HG02938 (cell line): ENCODE measurements around the gene NDUFAF8.

ENCODE experiments used
- ATAC-seq: cut with Tn5 transposase; IDR thresholded peaks from one replicate; pipeline ENCODE4 v1.9.1; 2021; ENCODE audit warnings: mild to moderate bottlenecking, moderate library complexity; ENCODE audit not compliant: unreplicated experiment

NDUFAF8 gene

DNA sequence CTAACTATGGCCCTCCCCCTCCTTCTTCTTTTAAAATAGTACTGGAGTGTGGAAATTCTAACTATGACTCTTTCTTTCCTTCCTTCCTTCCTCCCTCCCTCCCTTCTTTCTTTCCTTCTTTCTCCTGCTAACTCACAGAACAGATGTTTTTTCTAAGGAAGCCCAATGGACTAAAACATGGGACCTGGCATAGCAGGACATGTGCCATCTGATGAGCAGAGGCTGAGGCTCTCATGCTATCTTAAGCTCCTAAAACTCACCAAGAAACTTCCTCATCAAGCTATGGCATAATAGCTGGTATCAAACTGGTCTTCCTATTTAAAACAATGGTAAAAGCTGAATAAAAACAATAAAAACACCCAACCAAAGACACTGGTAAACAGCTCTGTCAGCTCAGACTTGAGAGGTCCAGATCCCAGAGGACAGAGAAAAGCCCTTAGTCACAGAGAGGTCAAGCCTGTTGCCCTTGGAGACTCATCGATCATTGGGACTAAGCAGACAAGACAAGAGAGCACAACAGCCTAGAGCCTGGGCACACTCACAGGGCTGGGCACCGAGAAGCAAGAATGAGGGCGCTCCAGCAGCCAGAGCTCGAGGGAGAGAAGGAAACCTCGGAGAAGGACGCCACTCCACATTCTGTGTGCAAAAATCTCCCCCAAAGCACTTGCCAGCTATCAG lies 28.4 kb downstream of the NDUFAF8 start:
- no peak for ATAC-seq

DNA sequence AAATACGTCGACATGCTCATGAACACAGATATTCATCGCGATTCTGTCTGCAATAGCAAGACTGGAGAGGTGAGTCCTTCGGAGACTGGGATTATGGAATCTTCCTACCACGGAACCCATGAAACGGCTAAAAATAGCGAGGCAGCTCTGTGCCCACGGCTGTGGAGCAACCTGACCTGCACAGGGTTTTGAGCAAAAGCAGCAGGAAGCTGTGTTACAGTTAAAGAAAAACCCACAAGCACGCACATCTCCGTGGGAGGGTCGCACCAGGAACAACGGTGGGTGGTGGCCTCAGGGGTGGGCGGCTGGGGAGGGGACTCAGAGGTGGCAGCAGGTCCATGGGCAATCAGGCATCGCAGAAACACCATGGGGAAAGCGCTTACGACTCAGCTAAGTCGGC lies 31.2 kb downstream of the NDUFAF8 start:
- ATAC-seq = no peak

DNA sequence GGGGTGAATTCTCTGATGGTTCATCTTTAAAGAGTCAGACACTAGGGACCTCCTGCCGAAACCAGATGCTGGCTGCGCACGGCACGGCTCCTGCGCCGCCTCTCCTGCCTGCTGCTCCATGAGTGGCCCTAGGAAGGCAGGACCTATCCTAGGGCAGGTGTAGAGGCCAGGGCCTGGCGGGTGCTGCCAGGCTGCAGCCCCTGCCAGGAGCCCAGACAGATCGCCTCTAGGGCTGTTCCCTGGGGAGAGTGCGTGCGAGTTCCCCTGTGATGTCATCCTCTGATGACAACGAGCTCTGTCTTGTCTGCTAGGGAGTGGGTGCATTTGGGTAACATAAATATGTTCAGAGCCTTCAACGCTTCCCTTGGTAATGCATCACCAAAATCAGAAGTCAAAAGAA lies 32.1 kb downstream of the NDUFAF8 start:
- ATAC-seq = no peak

DNA sequence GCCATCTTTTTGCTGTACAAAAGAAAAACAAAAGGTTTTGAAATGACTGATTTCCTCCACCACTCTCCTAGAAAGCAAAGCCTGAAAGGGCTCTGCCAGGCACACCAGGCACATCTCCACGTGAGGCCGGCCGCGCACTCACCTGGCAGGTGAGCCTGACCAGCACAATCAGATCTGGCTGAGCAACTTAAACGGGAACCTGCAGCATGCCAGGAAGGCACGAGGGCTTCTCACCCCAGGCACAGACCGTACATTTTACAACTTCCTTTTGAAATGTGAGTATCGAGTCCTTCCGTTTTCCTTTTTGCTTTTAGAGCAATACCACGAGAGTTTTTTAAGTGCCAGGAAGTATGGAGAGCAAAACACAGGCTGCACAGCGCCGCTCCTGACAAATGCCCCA lies 33.5 kb downstream of the NDUFAF8 start:
- no peak for ATAC-seq

DNA sequence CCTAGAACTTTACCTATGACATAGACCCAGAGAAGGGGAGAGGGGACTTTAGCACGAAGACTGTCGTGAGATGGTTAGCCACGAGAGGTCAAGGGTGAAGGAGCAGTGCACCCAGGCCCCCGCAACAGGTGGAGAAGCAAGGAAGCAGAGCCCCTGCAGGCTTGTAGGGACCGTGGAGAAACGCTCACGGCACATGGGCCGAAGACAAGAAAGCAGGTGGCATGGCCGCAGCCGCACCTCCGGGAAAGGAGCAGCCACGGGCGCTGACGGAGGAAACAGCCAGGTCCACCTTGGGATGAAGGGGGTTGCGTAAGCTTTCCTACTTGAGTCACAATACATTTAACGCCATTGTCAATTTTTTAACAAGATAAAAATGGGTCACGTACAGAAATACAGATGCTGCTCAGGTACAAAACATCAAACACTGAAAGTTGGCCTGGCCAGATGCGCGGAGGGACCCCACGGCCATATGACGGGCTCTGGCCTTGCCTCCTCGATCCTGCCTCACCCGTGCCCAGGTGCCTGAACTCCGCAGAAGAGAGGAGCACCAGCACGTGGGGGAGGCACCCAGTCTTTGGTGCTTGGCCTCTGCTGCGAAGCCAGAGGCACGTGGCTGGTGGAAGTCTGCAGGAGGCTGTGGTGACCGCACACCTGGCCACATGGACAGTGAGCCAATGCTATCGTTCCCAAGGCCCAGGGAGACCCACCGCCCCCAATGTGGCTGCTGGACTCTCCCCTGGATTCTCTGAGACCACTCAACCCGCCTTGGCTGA lies 34.8 kb downstream of the NDUFAF8 start:
- ATAC-seq = no peak

DNA sequence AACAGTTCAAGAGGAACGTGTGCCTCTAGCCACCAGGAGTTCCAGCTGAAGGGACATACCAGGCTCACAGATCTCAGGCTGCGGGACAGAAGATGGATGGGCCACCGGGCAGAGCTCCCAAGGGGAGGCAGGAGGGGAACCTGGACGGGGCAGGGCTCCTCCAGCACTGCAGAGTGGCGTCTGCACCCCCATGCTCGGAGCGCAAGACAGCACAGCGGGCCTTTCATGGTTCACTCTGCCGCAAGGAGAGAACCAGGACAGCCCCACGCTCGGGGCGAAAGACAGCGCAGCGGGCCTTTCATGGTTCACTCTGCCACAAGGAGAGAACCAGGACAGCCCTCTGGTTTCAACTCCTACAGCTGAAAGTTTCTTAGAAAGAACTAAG lies 35.3 kb downstream of the NDUFAF8 start:
- ATAC-seq = no peak

DNA sequence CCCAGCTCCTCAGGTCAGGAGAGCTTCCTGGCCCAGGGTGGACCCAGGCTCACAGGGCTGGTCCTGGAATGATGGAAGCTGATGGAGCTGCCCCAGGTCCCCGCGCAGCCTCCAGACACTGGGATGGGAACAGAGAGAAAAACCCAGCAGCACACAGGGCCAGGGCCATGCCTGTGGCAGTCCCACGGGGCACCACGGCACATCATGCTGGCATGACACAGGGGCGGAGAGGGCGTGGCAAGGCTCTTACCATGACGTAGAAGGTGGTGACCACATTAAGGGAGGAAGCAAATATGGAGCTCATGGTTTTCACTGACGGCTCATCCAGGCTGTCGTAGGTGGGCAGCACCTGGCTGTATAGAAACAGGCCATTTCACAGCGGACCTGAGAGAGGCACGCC lies 37.7 kb downstream of the NDUFAF8 start:
- no peak for ATAC-seq

DNA sequence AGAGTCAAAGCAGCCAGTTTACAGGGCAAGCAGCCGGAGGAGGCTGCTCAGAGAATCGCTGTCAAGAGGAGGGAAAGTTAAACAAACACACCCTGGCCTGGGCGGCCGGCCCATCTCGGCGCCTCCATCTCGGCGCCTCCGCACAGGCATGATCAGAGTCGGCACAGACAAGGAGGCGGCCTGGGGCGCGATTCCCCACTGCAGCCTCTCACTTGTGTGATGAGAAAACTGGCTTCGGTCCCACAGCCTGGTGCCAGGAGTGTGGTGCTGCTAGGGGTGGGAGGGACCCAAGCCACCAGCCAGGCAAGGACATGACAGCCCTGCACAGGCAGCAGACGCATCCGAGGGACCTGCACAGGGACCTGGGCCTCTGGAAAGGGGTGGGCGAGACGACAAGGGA lies 38.3 kb downstream of the NDUFAF8 start:
- no peak for ATAC-seq

DNA sequence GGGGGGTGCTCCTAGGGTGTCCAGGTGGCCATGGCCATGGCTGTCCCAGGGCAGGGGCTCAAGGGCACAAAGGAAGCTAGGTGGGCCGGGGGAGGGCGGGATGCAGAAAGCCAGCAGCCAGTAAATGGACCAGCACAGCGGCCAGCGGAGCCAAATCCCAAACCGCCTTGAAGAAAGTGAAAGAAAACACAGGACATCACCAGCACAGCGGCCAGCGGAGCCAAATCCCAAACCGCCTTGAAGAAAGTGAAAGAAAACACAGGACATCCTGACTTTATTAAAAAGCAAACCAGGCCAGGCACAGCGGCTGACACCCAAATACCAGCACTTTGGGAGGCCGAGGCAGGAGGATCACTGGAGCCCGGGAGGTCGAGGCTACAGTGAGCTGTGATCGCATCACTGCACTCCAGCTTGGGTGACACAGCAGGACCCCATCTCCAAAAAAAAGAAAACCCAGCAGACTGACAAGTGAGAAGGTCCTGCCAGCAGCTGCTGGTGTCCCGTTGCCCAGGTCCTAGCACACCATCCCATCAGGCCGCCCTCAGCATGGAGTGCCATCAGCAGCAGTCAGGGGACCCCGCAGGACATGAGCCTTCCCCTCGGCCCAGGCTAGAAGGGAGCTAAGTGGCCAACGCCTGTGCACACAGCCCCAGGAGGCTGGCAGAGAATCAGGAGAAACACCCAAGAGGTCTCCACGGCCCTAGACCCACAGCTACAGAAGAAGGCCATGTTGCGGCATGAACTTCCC lies 39.0 kb downstream of the NDUFAF8 start:
- ATAC-seq = no peak

DNA sequence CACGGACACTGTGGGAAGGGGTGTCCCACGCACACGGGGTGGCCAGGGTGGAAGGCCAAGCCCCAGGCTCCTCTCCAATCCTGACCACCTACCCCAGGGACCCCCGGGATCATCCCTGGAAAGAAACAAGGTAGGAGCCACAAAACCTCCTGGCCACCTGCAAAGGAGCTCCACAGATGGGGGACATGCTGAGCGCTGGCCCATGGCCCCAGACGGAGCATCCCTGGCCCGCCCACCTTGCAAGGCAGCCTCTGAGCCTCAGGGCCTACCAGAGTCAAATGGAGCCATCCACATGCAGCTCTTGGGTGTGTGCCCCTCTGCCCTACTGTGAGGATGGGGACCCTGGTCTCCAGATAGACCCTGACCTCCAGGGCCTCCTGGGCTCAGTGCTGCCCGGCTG lies 39.7 kb downstream of the NDUFAF8 start:
- no peak for ATAC-seq

DNA sequence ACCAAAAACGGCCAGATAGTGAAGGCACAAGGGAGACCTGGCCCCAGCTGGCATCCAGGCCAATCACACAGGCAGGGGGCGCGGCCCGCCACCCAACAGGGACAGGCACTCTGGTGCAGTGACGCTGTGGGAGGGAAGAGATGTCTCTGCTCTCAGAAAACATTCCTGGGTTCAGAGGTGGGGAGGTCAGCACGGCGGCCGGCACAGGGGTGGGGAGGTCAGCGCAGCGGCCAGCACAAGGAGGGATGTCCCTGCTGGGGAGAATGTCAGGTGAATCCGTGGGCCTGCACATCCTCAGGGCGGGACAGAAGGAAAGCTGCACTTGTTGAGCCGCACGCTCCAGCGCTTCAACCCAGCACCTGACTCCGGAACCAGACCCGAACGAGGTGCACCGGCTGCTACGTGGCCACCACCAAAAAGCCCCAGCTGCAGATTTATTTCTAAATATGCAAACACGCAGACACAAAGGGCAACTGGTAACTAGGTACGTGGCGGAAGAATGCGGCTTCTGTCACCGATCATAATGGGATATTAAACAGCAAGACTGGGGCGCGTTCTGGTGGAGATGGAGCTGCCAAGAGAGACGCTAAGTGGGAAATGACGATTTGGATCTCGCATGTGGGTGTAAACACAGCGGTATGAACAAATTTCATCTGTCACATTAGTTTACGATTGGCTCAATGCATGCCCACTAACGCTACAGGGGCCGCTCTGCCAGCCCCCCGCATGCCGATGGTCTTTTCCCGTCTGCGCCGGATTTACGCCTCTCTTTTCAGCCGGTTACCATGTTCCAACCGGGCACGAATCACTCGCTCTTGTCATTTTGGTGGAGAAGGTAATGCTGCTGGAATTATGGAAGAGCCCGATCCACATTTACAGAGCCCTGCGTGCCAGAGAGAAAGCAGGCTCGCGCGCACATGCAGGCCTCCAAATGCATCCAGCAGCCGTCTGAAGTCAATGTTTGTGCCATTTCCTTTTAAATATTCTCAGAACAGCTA lies 40.5 kb downstream of the NDUFAF8 start:
- ATAC-seq = no peak

DNA sequence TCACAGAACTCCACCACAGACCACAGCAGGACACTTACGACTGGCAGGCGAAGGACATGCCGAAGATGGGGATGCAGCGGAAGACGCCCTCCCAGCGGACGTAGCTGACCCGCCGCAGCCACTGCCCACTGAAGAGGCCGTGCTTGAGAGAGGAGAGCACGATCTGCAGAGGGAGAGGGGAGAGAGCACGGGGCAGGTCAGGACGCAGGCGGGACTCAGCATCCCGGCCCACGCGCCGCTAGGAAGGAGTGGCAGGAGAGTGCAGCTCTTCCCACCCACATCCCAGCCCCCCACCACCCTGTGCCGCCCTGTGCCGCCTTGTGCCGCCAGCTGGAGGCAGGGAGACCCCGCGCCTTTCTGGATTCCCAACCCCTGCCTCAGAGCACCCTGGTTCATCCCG lies 41.5 kb downstream of the NDUFAF8 start:
- ATAC-seq = no peak

DNA sequence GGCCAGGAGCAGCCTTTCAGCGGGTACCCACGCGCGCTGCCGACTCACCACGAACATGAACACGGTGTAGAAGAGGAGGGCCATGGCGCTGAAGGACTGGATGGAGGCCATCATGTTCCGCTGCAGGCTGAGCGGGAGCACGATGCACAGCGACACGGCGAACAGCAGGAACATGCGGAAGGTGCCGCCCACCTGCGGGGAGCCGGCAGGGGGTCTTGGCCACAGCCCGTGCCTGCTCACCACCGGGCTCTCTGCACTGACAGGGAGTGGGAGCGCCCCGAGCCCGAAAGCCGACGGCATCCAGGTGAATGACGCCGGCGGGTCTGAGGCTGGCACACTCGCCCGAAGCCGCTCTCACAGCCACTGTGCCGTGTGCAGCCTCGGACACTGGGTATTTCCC lies 43.0 kb downstream of the NDUFAF8 start:
- no peak for ATAC-seq

DNA sequence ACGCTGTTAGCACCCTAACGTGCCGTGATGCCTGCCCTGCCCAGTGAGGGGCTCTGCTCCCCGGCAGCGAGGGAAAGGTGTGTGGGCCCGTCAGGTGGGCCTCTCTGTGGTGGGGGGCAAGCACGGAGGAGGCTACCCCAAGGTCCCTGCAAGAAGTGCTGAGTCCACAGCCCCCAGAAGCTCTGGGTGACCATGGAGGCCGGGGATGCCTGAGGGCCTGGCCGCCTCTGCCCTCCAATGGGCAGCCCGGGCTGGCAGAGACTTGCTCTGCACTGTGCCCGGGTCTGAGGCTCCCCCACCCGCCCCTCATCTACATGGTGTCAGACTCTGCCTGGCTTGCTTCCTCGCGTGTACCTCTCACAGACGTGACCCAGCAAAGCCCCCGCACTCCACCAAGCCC lies 43.8 kb downstream of the NDUFAF8 start:
- ATAC-seq = no peak

DNA sequence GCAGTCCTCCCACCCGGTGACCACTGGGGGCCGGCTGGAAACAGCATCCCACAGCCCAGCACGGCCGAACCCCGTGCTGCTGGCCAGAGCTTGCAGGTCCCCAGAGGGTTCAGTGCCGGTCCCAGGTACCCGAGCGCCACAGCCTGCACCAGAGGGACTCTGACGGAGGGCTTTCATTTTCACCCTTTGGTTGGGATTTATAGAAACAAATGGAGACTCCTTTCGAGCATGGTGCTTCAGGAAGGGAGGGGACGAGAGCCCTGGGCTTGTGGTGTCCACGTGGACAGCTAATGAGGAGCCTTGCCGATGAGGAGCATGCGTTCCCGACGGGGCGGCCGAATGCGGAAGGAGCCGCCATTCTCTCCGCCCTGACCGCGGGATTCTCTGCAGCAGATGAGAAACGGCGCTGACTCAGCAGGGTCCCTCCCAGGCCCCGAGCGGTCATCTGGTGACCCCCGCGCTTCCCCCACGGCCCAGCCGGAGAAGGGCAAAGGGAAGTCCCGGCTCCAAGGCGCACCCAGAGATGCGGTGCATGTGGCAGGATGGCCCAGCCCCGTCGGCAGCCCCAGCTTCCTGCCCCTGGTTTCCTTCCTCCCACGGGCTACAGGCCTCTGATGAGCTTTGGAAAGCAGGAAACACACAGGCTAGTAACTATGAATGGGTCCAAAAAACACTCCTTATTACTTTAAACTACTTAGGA lies 46.2 kb downstream of the NDUFAF8 start:
- no peak for ATAC-seq

DNA sequence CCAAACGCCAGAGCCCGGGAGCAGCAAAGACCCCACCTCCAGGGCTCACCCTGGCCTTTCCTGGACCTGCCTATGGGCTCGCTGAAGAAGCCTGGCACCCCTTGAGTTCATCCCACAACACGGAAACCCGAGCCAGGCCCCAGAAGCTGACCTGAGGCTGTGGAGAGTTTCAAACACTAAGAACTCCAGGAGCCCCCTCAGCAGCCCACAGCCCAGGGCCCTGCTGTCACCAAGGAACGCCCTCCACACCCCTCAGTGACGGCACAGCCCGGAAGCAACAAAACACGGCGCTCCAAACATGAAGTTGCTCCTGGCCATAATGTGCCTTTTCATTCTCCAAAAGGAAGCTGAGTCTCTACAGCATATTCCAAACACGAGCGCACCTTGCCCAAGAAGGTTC lies 46.8 kb downstream of the NDUFAF8 start:
- ATAC-seq = no peak

DNA sequence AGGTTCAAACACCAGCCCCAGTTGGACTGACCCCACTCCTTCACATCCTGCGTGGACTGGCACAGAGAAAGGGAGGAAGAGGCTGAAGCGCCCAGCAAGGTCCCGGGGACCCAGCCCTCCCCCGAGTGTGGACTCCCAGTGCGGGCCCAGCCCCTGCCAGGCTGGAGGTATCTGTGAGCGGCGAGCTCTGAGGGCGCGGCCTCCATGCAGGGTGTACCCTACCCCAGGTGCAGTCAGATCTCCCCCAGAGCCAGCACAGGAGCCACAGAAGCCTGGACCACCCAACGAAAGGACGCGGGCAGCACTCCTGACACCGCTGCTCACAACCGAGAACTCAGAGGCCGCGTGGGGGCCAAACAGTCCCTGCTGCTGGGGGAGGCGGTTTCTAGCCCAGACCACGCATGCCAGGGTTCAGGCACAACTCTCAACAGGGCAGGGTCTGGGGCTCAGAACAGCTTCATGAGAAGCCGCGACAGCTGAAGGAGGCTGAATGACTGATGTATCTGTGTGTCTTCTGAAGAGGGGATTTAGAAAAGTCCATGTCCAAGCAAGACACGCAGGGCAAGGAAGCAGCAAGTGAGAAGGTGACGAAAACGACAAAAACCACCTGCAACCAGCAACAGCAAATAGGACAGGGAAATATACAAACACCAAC lies 47.5 kb downstream of the NDUFAF8 start:
- no peak for ATAC-seq

DNA sequence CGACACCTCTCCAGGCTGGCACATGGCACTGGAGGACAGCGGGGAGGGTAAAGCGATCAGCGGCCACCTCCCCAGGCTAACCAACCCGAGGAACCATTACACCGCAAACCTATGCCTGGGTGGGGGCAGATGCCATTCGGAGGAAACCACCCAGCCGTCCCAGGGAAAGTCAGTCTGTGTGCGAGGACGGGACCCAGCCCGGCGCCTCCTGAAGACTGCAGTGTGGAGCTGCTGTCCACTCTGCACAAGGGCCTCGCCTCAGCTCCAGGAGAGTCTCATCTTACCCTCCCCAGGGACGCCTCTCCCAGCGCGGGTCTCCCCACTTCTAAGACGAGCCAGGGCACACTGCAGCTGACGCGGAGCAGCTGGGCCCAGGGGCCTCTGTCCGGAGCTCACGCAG lies 48.0 kb downstream of the NDUFAF8 start:
- ATAC-seq = no peak

DNA sequence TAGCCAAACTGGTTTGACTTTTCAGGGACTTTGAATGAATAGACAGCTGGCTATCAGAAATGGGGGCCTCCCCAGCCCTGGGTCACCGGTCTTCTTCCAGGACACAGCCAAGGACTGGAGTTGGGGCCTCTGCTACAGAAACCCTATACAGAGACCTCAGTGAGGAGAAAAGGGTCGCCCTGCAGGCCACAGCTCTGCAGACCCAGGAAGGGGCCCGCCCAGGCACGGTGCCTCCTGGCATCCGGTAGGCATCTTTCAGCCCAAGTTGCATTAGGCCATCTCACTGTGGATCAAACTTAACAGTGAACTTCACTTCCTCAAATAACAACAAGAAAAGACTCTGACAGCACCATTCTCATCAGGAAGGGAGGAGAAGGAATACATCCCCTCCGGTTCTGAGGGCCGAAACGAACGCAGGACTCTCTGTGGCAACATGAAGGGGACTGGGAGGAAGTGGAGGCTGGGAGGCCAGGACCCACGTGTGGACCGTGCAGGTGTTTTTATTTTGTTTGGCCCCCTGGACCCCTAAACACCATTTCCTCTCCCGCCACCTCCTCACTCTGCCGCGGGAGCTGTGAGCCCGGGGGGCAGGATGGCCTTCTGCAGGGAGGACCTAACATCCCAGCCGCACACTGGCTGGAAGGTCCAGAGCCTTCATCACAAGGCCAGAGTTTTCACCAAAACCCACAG lies 48.8 kb downstream of the NDUFAF8 start:
- no peak for ATAC-seq
